Measurements from ENCODE around the gene ITPR2.

Gene ITPR2

GRCh38 chr12:26813812-26814211 is 19.2 kb downstream of the ITPR2 start:
- Histone ChIP-seq H3K4me1 (ENCODE audit: insufficient read depth, low read length) (peaks cover 14% of the 10 kb centered on the region), H3K27me3 (ENCODE audit: control insufficient read depth in 1 of 2, insufficient read depth in 2 of 2, low read length in 2 of 2) (no peaks in the 10 kb centered on the region), H3K4me3 (ENCODE audit: low read depth in 1 of 2, low read length in 2 of 2) (no peak overlapping the region), H3K9ac (ENCODE audit: low read length) (no peak overlapping the region), H3K36me3 (ENCODE audit: insufficient read depth, low read length) (no peaks in the 10 kb centered on the region), H3K27ac (ENCODE audit: low read depth, low read length) (no peak overlapping the region), H3K9me3 (ENCODE audit: low read length) (no peaks in the 10 kb centered on the region)

GRCh38 chr12:26810330-26810729 is 22.7 kb downstream of the ITPR2 start:
- peak overlapping the region; percentile 14 for H3K27ac ChIP-seq (ENCODE audit: low read depth, low read length)
- peaks cover 14% of the 10 kb centered on the region for H3K4me1 ChIP-seq (ENCODE audit: insufficient read depth, low read length)
- no peaks in the 10 kb centered on the region for H3K27me3 ChIP-seq (ENCODE audit: control insufficient read depth in 1 of 2, insufficient read depth in 2 of 2, low read length in 2 of 2)
- no peak overlapping the region for H3K9ac ChIP-seq (ENCODE audit: low read length)
- peak overlapping the region in 1 of 2 donors; percentile 15 for H3K4me3 ChIP-seq (ENCODE audit: low read depth in 1 of 2, low read length in 2 of 2)
- H3K9me3 ChIP-seq (ENCODE audit: low read length), result no peaks in the 10 kb centered on the region
- no peaks in the 10 kb centered on the region for H3K36me3 ChIP-seq (ENCODE audit: insufficient read depth, low read length)

- no peaks in the 10 kb centered on the region for H3K27me3 ChIP-seq (ENCODE audit: control insufficient read depth in 1 of 2, insufficient read depth in 2 of 2, low read length in 2 of 2)
- no peak overlapping the region for H3K27ac ChIP-seq (ENCODE audit: low read depth, low read length)
- no peaks in the 10 kb centered on the region for H3K9me3 ChIP-seq (ENCODE audit: low read length)
- no peaks in the 10 kb centered on the region for H3K36me3 ChIP-seq (ENCODE audit: insufficient read depth, low read length)
- H3K4me3 ChIP-seq (ENCODE audit: low read depth in 1 of 2, low read length in 2 of 2), result no peak overlapping the region
- H3K4me1 ChIP-seq (ENCODE audit: insufficient read depth, low read length), result peaks cover 14% of the 10 kb centered on the region
- no peak overlapping the region for H3K9ac ChIP-seq (ENCODE audit: low read length)
These were observed 23.2 kb downstream of the ITPR2 start for GRCh38 chr12:26809611-26810285.

- H3K27me3 ChIP-seq (ENCODE audit: control insufficient read depth in 1 of 2, insufficient read depth in 2 of 2, low read length in 2 of 2), result no peaks in the 10 kb centered on the region
- H3K9me3 ChIP-seq (ENCODE audit: low read length), result no peaks in the 10 kb centered on the region
- H3K36me3 ChIP-seq (ENCODE audit: insufficient read depth, low read length), result no peaks in the 10 kb centered on the region
- no peak overlapping the region for H3K4me3 ChIP-seq (ENCODE audit: low read depth in 1 of 2, low read length in 2 of 2)
- no peak overlapping the region for H3K9ac ChIP-seq (ENCODE audit: low read length)
- H3K4me1 ChIP-seq (ENCODE audit: insufficient read depth, low read length), result peaks cover 14% of the 10 kb centered on the region
- H3K27ac ChIP-seq (ENCODE audit: low read depth, low read length), result no peak overlapping the region
These were observed 24.1 kb downstream of the ITPR2 start for GRCh38 chr12:26808766-26809476.

GRCh38 chr12:26807292-26807691 is 25.7 kb downstream of the ITPR2 start:
- Histone ChIP-seq H3K9me3 (ENCODE audit: low read length) (no peaks in the 10 kb centered on the region), H3K36me3 (ENCODE audit: insufficient read depth, low read length) (no peaks in the 10 kb centered on the region), H3K9ac (ENCODE audit: low read length) (no peak overlapping the region), H3K4me3 (ENCODE audit: low read depth in 1 of 2, low read length in 2 of 2) (no peak overlapping the region), H3K27me3 (ENCODE audit: control insufficient read depth in 1 of 2, insufficient read depth in 2 of 2, low read length in 2 of 2) (no peaks in the 10 kb centered on the region), H3K4me1 (ENCODE audit: insufficient read depth, low read length) (peaks cover 24% of the 10 kb centered on the region), H3K27ac (ENCODE audit: low read depth, low read length) (no peak overlapping the region)

GRCh38 chr12:26806556-26806955 is 26.4 kb downstream of the ITPR2 start:
- peaks cover 29% of the 10 kb centered on the region for H3K4me1 ChIP-seq (ENCODE audit: insufficient read depth, low read length)

GRCh38 chr12:26805401-26805971 is 27.5 kb downstream of the ITPR2 start:
- Histone ChIP-seq H3K4me1 (ENCODE audit: insufficient read depth, low read length) (peaks cover 35% of the 10 kb centered on the region), H3K27me3 (ENCODE audit: control insufficient read depth in 1 of 2, insufficient read depth in 2 of 2, low read length in 2 of 2) (no peaks in the 10 kb centered on the region), H3K27ac (ENCODE audit: low read depth, low read length) (no peak overlapping the region), H3K36me3 (ENCODE audit: insufficient read depth, low read length) (no peaks in the 10 kb centered on the region), H3K4me3 (ENCODE audit: low read depth in 1 of 2, low read length in 2 of 2) (no peak overlapping the region), H3K9me3 (ENCODE audit: low read length) (no peaks in the 10 kb centered on the region), H3K9ac (ENCODE audit: low read length) (no peak overlapping the region)

More at GRCh38 chr12:26806556-26806955, 26.4 kb downstream of the ITPR2 start:
- Histone ChIP-seq H3K9ac (ENCODE audit: low read length) (no peak overlapping the region), H3K27me3 (ENCODE audit: control insufficient read depth in 1 of 2, insufficient read depth in 2 of 2, low read length in 2 of 2) (no peaks in the 10 kb centered on the region), H3K9me3 (ENCODE audit: low read length) (no peaks in the 10 kb centered on the region), H3K27ac (ENCODE audit: low read depth, low read length) (no peak overlapping the region), H3K4me3 (ENCODE audit: low read depth in 1 of 2, low read length in 2 of 2) (no peak overlapping the region), H3K36me3 (ENCODE audit: insufficient read depth, low read length) (no peaks in the 10 kb centered on the region)

- H3K4me3 ChIP-seq (ENCODE audit: low read depth in 1 of 2, low read length in 2 of 2), result no peak overlapping the region
- no peak overlapping the region for H3K27ac ChIP-seq (ENCODE audit: low read depth, low read length)
- no peaks in the 10 kb centered on the region for H3K9me3 ChIP-seq (ENCODE audit: low read length)
- no peaks in the 10 kb centered on the region for H3K27me3 ChIP-seq (ENCODE audit: control insufficient read depth in 1 of 2, insufficient read depth in 2 of 2, low read length in 2 of 2)
- H3K36me3 ChIP-seq (ENCODE audit: insufficient read depth, low read length), result no peaks in the 10 kb centered on the region
- H3K9ac ChIP-seq (ENCODE audit: low read length), result no peak overlapping the region
- H3K4me1 ChIP-seq (ENCODE audit: insufficient read depth, low read length), result peaks cover 31% of the 10 kb centered on the region
These were observed 29.4 kb downstream of the ITPR2 start for GRCh38 chr12:26803552-26803951.

- Histone ChIP-seq H3K27ac (ENCODE audit: low read depth, low read length) (no peak overlapping the region), H3K36me3 (ENCODE audit: insufficient read depth, low read length) (no peaks in the 10 kb centered on the region), H3K27me3 (ENCODE audit: control insufficient read depth in 1 of 2, insufficient read depth in 2 of 2, low read length in 2 of 2) (no peaks in the 10 kb centered on the region), H3K4me3 (ENCODE audit: low read depth in 1 of 2, low read length in 2 of 2) (no peak overlapping the region), H3K4me1 (ENCODE audit: insufficient read depth, low read length) (peaks cover 39% of the 10 kb centered on the region), H3K9ac (ENCODE audit: low read length) (no peak overlapping the region), H3K9me3 (ENCODE audit: low read length) (no peaks in the 10 kb centered on the region)
These were observed 31.5 kb downstream of the ITPR2 start for GRCh38 chr12:26801486-26801885.

- Histone ChIP-seq H3K27me3 (ENCODE audit: control insufficient read depth in 1 of 2, insufficient read depth in 2 of 2, low read length in 2 of 2) (no peaks in the 10 kb centered on the region), H3K27ac (ENCODE audit: low read depth, low read length) (no peak overlapping the region), H3K36me3 (ENCODE audit: insufficient read depth, low read length) (no peaks in the 10 kb centered on the region), H3K9me3 (ENCODE audit: low read length) (no peaks in the 10 kb centered on the region), H3K9ac (ENCODE audit: low read length) (no peak overlapping the region), H3K4me1 (ENCODE audit: insufficient read depth, low read length) (peaks cover 39% of the 10 kb centered on the region), H3K4me3 (ENCODE audit: low read depth in 1 of 2, low read length in 2 of 2) (no peak overlapping the region)
These were observed 32.1 kb downstream of the ITPR2 start for GRCh38 chr12:26800858-26801257.

- no peak overlapping the region for H3K4me3 ChIP-seq (ENCODE audit: low read depth in 1 of 2, low read length in 2 of 2)
- H3K27me3 ChIP-seq (ENCODE audit: control insufficient read depth in 1 of 2, insufficient read depth in 2 of 2, low read length in 2 of 2), result no peaks in the 10 kb centered on the region
- H3K4me1 ChIP-seq (ENCODE audit: insufficient read depth, low read length), result peaks cover 39% of the 10 kb centered on the region
- no peak overlapping the region for H3K9ac ChIP-seq (ENCODE audit: low read length)
- H3K36me3 ChIP-seq (ENCODE audit: insufficient read depth, low read length), result no peaks in the 10 kb centered on the region
- no peaks in the 10 kb centered on the region for H3K9me3 ChIP-seq (ENCODE audit: low read length)
- no peak overlapping the region for H3K27ac ChIP-seq (ENCODE audit: low read depth, low read length)
These were observed 32.6 kb downstream of the ITPR2 start for GRCh38 chr12:26800347-26800746.
